MM.1S (cell line): Measurements from ENCODE around the gene AP1S2.

ENCODE experiments used
- EZH2phosphoT487 ChIP-seq: fragments of 300-600 bp; sonication (generic); IDR thresholded peaks from 2 replicates; pipeline ENCODE4 v1.6.1; 2018; ENCODE audit warnings: antibody characterized with exemption, low read length
- TF ChIP-seq, protein P1 (sequence below): fragments of 300-600 bp; sonication (generic); IDR thresholded peaks from 2 replicates; pipeline ENCODE4 v1.5.1; 2016; ENCODE audit warnings: antibody characterized with exemption, low read length, mixed read lengths

DNA sequence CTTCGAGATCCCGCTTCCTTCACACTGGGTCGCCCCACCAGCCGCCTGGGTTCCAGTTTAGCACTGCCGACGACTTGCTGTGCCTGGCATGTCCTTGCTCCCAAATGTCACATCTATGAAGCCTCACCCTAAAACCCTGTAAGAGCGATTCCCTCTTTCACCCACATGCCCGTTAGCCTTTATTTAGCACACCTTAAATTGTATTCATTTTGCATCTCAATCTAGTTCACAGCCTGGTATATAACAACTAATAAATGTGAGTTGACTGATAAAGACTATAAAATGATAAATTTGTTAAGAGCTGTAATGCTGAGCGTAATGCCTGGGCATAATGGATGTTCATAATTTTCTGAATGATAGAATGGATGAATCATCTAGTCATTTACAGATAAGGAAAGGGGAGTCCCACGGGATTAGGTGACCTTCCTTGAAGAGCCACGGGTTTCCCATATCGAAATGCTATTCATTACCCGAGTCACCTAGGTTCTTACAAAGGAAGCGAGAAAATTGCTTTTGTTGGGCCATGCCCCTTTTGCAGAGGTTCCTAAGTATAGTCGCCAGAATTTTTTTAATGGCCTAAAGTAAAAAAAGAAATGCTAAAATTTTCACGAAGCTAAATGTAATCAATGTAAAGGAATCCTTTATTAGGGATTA, 1.1 kb upstream of the AP1S2 start:
- no peak for TF ChIP-seq EZH2phosphoT487
- TF ChIP-seq, protein P1, sequence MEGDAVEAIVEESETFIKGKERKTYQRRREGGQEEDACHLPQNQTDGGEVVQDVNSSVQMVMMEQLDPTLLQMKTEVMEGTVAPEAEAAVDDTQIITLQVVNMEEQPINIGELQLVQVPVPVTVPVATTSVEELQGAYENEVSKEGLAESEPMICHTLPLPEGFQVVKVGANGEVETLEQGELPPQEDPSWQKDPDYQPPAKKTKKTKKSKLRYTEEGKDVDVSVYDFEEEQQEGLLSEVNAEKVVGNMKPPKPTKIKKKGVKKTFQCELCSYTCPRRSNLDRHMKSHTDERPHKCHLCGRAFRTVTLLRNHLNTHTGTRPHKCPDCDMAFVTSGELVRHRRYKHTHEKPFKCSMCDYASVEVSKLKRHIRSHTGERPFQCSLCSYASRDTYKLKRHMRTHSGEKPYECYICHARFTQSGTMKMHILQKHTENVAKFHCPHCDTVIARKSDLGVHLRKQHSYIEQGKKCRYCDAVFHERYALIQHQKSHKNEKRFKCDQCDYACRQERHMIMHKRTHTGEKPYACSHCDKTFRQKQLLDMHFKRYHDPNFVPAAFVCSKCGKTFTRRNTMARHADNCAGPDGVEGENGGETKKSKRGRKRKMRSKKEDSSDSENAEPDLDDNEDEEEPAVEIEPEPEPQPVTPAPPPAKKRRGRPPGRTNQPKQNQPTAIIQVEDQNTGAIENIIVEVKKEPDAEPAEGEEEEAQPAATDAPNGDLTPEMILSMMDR: no peak
